HG03025 (cell line): Measurements from ENCODE around the gene ALPL.
"Not testable (repeated sequence)": the region's sequence is repeated elsewhere in the genome, so short reads cannot be mapped to it uniquely, and the experiment has no call there.

ENCODE experiments used
- ATAC-seq: cut with Tn5 transposase; IDR thresholded peaks from one replicate; pipeline ENCODE4 v1.9.1; 2021; ENCODE audit warnings: mild to moderate bottlenecking, moderate library complexity; ENCODE audit not compliant: unreplicated experiment, low FRiP score

Gene ALPL

DNA sequence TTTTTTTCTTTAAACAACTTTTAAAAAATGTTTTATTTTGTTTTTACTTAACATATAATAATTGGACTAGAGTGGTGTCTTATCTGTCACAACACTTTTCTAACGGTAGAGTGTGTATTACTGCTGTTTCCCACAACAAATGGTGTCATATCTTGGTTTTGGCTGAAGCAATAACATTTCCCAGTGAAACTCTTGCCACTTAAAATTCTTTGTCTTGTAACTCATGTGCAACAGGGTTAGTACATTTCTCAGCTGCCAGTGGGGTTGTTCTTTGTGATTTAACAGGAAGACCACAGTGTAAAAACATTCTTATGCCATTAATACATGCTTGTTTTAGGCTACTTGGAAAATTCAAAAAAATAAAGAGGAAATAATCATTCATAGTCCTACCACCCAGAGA lies 43.5 kb downstream of the ALPL start:
- no peak for ATAC-seq

DNA sequence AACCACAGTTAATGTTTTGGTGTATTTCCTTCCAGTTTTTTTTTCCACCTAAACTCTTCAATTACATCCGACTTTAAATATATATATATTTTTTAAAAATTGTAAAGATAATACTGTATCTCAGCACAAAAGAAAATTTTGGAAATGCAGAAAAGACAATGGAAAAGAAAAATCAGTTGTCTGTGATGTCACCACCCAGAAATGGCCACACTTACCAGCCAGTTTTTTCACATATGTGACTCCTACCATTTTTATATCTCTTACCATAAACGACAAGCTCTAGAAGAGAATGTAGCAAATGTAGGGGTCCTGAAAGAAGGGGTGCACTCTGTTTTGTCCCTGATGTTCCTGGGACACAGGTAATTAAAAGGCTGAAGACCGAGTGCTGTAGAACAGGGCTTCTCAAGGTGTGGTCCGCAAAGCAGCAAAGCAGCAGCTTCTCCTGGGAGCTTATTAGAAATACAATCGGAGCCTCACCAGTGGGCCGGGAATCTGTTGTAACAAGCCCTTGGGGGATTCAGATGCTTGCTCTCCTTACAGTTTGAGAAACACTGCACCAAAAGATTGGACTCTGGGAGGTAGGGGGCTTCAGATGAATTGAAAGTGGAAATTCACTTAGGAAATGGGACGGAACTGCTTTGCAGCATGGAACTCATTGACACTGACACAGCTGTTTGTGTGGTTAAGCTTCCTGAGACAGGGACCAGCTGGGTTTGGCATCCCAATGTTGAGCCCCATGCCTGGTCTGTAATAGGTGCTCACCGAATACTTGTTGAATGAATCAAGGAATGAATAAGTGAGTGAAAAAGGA lies 44.1 kb downstream of the ALPL start:
- no peak for ATAC-seq

DNA sequence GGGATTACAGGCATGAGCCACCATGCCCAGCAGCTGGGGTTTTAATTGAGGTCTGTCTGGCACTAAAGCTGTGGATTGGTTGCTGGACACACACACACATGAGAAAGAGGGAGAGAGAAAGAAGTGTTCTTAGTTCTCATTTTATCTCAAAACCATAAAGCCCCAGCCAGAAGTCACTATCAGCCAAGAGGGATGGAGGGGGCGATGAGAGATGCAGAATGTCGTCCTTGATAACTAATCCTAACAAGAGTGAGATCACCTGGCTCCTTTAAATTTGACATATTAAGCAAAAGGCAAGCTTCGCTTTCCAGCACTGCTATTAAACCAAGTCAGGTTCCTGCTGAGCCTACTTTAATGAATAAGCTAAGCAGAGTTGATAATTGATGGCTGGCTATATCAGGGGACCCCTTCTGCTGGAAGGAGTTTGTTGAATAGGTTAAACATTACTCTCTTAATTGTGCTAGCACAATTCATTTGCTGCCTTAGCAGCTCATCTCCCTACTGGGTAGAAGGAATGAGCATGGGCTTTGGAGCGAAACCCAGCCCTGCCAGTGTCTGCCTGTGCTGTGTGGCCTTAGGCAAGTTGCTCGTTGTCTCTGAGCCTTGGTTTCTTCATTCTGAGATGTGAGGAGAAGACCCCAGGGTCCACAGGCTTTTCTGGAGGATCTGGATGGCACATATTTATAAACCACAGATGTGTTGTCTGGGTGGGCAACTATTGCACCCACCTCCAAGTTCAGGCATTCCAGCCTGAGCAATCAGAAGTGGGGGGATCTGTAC lies 50.8 kb downstream of the ALPL start:
- ATAC-seq = no peak

GRCh38 chr1:21560916-21561638 lies 51.9 kb downstream of the ALPL start:
- ATAC-seq = no peak

DNA sequence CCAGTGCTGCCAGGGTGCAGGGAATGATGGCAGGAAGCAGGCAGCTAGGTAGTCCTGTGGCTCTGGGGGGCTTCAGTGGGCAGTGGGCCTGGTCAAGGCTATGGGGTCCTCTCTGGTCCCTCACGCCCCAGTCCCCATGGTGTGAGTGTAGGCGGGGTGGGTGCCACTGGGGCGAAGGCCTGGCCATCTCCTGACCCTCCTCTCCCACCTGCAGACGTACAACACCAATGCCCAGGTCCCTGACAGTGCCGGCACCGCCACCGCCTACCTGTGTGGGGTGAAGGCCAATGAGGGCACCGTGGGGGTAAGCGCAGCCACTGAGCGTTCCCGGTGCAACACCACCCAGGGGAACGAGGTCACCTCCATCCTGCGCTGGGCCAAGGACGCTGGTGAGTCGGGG lies 53.7 kb downstream of the ALPL start:
- no peak for ATAC-seq

- no peak for ATAC-seq
These were observed 54.7 kb downstream of the ALPL start for GRCh38 chr1:21563971-21564370.

GRCh38 chr1:21564521-21565095 lies 55.4 kb downstream of the ALPL start:
- ATAC-seq = no peak

- ATAC-seq = no peak
These were observed 56.1 kb downstream of the ALPL start for GRCh38 chr1:21565285-21565684.

GRCh38 chr1:21566361-21566760 lies 57.1 kb downstream of the ALPL start:
- ATAC-seq = not testable (repeated sequence)

GRCh38 chr1:21567241-21568005 lies 58.2 kb downstream of the ALPL start:
- ATAC-seq = no peak

DNA sequence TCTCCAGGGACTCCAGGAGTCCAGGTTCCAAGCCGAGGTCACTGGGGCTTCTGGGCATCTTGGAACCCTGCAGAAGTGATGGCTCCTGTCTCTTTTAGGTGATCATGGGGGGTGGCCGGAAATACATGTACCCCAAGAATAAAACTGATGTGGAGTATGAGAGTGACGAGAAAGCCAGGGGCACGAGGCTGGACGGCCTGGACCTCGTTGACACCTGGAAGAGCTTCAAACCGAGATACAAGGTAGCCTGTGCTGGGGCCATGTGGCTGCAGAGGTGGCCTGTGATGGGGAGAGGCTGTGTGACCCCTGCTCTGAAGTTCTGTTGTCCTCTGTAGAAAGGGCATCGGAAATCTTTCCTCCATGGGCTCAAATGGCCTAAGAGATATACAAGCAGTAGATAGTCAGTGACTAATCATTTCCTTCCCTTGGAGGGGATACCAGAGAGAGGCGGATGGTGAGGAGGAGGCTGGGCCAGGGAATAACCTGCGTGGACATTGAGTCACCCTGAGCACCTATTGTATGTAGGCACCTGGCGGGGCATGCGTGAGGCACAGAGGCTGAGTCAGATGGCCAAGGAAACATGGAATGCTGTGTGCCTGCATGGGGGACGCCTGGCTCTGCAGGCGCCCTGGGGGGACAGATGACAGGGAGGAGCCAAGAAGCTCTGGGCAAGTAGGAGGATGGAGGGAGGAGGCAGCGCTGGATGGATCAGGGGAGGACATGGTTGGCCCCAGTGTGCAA lies 59.0 kb downstream of the ALPL start:
- no peak for ATAC-seq

- ATAC-seq = no peak
These were observed 59.7 kb downstream of the ALPL start for GRCh38 chr1:21568809-21569385.

GRCh38 chr1:21569820-21570527 lies 60.8 kb downstream of the ALPL start:
- no peak for ATAC-seq

DNA sequence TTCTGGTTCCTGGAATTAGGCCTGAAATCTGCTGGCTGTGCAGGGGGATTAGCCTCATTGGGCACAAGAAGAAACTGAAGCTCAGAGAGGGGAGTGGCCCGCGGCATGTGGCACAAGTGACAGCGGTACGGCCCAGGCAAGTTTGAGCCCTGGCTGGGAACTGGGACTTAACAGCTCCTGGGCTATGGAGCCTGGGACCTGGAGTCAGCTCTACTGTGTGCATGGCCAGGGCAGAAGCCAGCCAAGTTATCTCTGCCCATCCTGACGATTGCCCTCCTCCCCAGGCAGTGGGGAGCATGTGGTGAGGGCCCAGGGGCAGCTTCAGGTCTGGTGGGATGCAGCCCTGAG lies 61.3 kb downstream of the ALPL start:
- ATAC-seq = no peak

- no peak for ATAC-seq
These were observed 61.7 kb downstream of the ALPL start for GRCh38 chr1:21570885-21571284.

GRCh38 chr1:21572221-21572620 lies 63.0 kb downstream of the ALPL start:
- ATAC-seq = no peak

DNA sequence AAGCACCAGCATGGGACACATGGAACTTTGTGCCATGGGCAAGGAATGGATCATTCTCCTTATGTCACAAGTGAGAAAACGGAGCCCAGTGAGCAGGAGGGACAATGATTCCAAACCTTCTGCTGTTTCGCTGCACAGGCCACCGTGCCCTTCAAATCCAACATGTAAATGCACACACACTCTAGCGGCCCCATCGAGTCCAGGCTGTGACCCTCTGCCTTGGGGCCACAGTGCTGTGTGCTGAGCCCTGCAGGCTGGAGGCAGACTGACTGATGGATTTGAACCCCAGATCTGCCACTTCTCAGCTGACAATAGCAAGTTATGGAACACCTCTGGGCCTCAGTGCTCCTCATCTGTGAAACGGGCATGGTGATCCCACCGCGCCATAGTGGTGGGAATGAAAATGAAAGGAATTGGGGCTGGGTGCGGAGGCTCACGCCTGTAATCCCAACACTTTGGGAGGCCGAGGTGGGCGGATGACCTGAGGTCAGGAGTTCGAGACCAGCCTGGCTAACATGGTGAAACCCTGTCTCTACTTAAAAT lies 63.6 kb downstream of the ALPL start:
- no peak for ATAC-seq

DNA sequence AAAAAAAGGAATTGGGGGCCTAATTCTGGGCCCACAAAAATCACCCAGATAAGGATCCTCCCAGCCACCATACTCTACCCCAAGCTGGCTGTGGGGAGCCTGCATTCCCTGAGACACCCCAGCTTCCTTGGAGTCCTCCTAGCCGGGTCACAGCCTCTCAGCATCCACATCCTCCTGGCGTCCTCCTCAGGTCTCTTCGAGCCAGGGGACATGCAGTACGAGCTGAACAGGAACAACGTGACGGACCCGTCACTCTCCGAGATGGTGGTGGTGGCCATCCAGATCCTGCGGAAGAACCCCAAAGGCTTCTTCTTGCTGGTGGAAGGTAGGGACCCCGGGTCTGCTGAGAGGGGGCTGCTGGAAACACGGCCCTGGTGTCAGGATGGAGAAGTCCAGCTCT lies 64.3 kb downstream of the ALPL start:
- no peak for ATAC-seq
